Pancreas (tissue), 10 donors: Measurements from ENCODE around the gene RSPH1. TPM values are rescaled to one million over a fixed set of nuclear protein-coding genes. Genes with fewer than 3 reads are reported as not detected.
A peak's percentile ranks its signal among the peaks of the same experiment; 100 is the strongest.

Source experiments
- ATAC-seq, 4 donors: fragments of 200-7000 bp; cut with Tn5 transposase; one replicate each; pipeline versions ENCODE4 v1.8.0 to v1.9.1; 2020; ENCODE audit warnings: mild to moderate bottlenecking in 4 of 4, moderate library complexity in 4 of 4
- DNase-seq, 6 donors: peaks; one replicate each; pipeline ENCODE4 v3.0.0-alpha.2; 2020
- FAIRE-seq: peaks from 2 replicates; lab custom pipeline; 2012; peaks lifted over from hg19 to GRCh38; lab: Jason Lieb, UNC
- H3K27ac ChIP-seq, 4 donors: fragments of 200-600 bp; sonication (generic); 1 replicate in 3 of 4; 2 replicates in 1 of 4; pipeline versions ENCODE4 v1.5.0 to v1.8.0; 2020
- H3K27me3 ChIP-seq, 4 donors: fragments of 200-600 bp; one replicate each; pipeline ENCODE4 v1.8.0; 2021
- H3K36me3 ChIP-seq, 3 donors: fragments of 200-600 bp; sonication (generic) in 1 of 3; one replicate each; pipeline versions ENCODE4 v1.5.0 to v1.8.0; 2020 to 2021
- H3K4me1 ChIP-seq, 3 donors: fragments of 200-600 bp; one replicate each; pipeline ENCODE4 v1.8.0; 2021
- H3K4me3 ChIP-seq, 4 donors: fragments of 200-600 bp; sonication (generic) in 2 of 4; one replicate each; pipeline versions ENCODE4 v1.5.0 to v1.8.0; 2020 to 2021
- H3K9me3 ChIP-seq, 4 donors: fragments of 200-600 bp; one replicate each; pipeline ENCODE4 v1.8.0; 2021
- CTCF ChIP-seq, 4 donors: fragments of 200-600 bp; sonication (generic) in 3 of 4; IDR thresholded peaks; one replicate each; pipeline versions ENCODE4 v1.5.0 to v1.8.0; 2021; ENCODE audit warnings: antibody characterized with exemption in 4 of 4
- WGBS, 2 donors: extraction: QIAGEN DNeasy Blood & Tissue Kit; methylation state at CpG; one replicate each; pipeline ENCODE4 v1.1.7; 2013; 5-methylcytosine and 5-hydroxymethylcytosine counted together
- intact Hi-C, 3 donors: fragments of 100-400 bp; cut with DNase I; formaldehyde crosslinking; loops; one replicate each; pipeline versions ENCODE4 v1.11.1 to v1.14.2; 2022
- polyA plus RNA-seq, 2 donors: library from polyadenylated mRNA; stranded (reverse); fragments of 200-250 nt; gene quantifications; one replicate each; pipeline ENCODE4 v1.2.3, GENCODE V29; 2013
- total RNA-seq, 6 donors: library from RNA; stranded (reverse); fragmentation: NEBNext Ultra II Directional in 4 of 6; extraction: Animal tissue kit (Norgen Biotek cat#: 25700) in 4 of 6; gene quantifications; one replicate each; pipeline versions ENCODE4 v1.2.1 to v1.2.4, GENCODE V29; 2021 to 2023
- donor health status: healthy with polysubstance abuse.
- donor health status: DM: no; HTN: no; CAD: no; lungs with moderate emphysema.
- donor health status: DM: no; HTN: no; CAD: no.
- donor health status: control.
- donor health status: control.
- donor health status: Bipolar disorder and iron deficiency.
- donor health status: DM: yes; HTN: yes; CAD: no.
- donor health status: DM: no; HTN: no; CAD: no.
- donor health status: DM: no; HTN: no; CAD: no.
- donor health status: DM: yes; HTN: yes; CAD: no.

Gene RSPH1
- total and polyA plus RNA-seq, 8 donors = 0.94 to 5.0 (median 2.1) TPM

GRCh38 chr21:42447732-42448131, 48.3 kb downstream of the RSPH1 start:
- intact Hi-C loops = loop anchor here in 2 of 3 donors (5.0 to 10.0 kb wide), 3 partner anchors 113 to 305 kb away; partner anchors contain the start of gene TFF3 (in 1 of the 2)
- FAIRE-seq = no peak
- H3K27ac ChIP-seq = no peak overlapping the region
- no peaks in the 10 kb centered on the region for H3K27me3 ChIP-seq
- TF ChIP-seq CTCF (IDR thresholded peaks at IDR 0.05) = no peak
- H3K4me3 ChIP-seq = no peak overlapping the region
- no peaks in the 10 kb centered on the region for H3K9me3 ChIP-seq
- WGBS, 2 donors = 81 to 87% methylated on average over 10 of the region's 10 CpGs
- no peak for ATAC-seq
- H3K4me1 ChIP-seq = no peaks in the 10 kb centered on the region
- no peak for DNase-seq
- H3K36me3 ChIP-seq = no peaks in the 10 kb centered on the region

DNA sequence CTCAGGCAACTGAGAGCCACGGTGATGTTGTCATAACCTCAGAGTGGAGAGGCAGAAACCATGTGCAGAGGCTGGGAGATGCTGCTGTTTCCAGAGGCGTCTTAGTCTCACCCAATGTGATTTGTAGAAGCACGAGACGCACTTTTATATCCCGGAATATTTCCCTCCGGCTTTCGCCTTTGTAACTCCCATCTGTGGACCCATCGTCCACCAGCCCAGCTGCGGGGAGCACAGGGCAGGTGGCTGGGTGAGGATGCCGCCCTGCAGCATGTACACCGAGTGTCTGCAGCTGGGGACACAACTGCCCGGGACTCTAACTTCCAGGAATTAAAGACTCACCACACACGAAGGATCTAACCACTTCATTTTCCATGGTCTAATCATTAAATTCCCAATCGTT, 48.8 kb downstream of the RSPH1 start:
- Histone ChIP-seq H3K4me1 (no peaks in the 10 kb centered on the region), H3K4me3 (no peak overlapping the region), H3K36me3 (no peaks in the 10 kb centered on the region), H3K27me3 (no peaks in the 10 kb centered on the region), H3K9me3 (no peaks in the 10 kb centered on the region), H3K27ac (no peak overlapping the region)
- FAIRE-seq = no peak
- DNase-seq = no peak
- 63 to 77% methylated on average over 14 of the region's 14 CpGs for WGBS, 2 donors
- ATAC-seq = no peak
- no peak for TF ChIP-seq CTCF (IDR thresholded peaks at IDR 0.05)
- intact Hi-C loops = loop anchor here in 2 of 3 donors (5.0 to 10.0 kb wide), 3 partner anchors 112 to 305 kb away; partner anchors contain the start of gene TFF3 (in 1 of the 2)

GRCh38 chr21:42446531-42446930, 49.5 kb downstream of the RSPH1 start:
- H3K27ac ChIP-seq = no peak overlapping the region
- TF ChIP-seq CTCF (IDR thresholded peaks at IDR 0.05) = no peak
- no peaks in the 10 kb centered on the region for H3K36me3 ChIP-seq
- H3K4me3 ChIP-seq = no peak overlapping the region
- FAIRE-seq (no peak), DNase-seq (no peak), ATAC-seq (no peak)
- H3K4me1 ChIP-seq = no peaks in the 10 kb centered on the region
- WGBS, 2 donors = 73 to 79% methylated on average over 4 of the region's 4 CpGs
- H3K9me3 ChIP-seq = no peaks in the 10 kb centered on the region
- H3K27me3 ChIP-seq = no peaks in the 10 kb centered on the region
- intact Hi-C loops = loop anchor here in 2 of 3 donors (5.0 to 10.0 kb wide), 3 partner anchors 112 to 304 kb away; partner anchors contain the start of gene TFF3 (in 1 of the 2)

GRCh38 chr21:42445311-42445710, 50.7 kb downstream of the RSPH1 start:
- FAIRE-seq (no peak), DNase-seq (peak in 1 of 6 donors; percentile 12), ATAC-seq (no peak)
- H3K9me3 ChIP-seq = no peaks in the 10 kb centered on the region
- no peaks in the 10 kb centered on the region for H3K27me3 ChIP-seq
- no peaks in the 10 kb centered on the region for H3K4me1 ChIP-seq
- H3K27ac ChIP-seq = no peak overlapping the region
- no peaks in the 10 kb centered on the region for H3K36me3 ChIP-seq
- no peak overlapping the region for H3K4me3 ChIP-seq
- no peak for TF ChIP-seq CTCF (IDR thresholded peaks at IDR 0.05)
- whole genome bisulfite sequencing, 2 donors = 83 to 87% methylated on average over 7 of the region's 7 CpGs
- intact Hi-C loops = loop anchor here in 2 of 3 donors (5.0 to 10.0 kb wide), 3 partner anchors 111 to 303 kb away; partner anchors contain the start of gene TFF3 (in 1 of the 2)

DNA sequence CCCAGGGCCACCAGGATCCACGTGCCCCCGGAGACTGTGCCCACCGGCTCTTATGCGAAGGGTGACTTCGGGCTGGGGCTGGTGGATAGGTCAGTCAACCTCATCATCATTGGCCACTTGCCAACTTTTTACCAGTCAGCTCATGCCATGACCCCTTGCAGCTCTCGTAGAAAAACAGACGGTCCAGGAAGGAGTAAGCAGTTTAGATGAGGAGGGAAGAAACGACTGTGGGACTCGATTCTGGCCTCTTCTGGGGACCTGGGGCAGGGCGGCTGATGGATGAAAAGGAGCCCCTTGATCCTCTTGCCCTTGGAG, 51.3 kb downstream of the RSPH1 start:
- ATAC-seq = no peak
- 75 to 76% methylated on average over 10 of the region's 10 CpGs for WGBS, 2 donors
- Histone ChIP-seq H3K9me3 (no peaks in the 10 kb centered on the region), H3K4me1 (no peaks in the 10 kb centered on the region), H3K36me3 (no peaks in the 10 kb centered on the region), H3K27me3 (no peaks in the 10 kb centered on the region), H3K27ac (no peak overlapping the region), H3K4me3 (no peak overlapping the region)
- TF ChIP-seq CTCF (IDR thresholded peaks at IDR 0.05) = no peak
- FAIRE-seq = no peak
- DNase-seq = no peak
- intact Hi-C loops = loop anchor here in 2 of 3 donors (5.0 to 10.0 kb wide), 3 partner anchors 110 to 302 kb away; partner anchors contain the start of gene TFF3 (in 1 of the 2)
